ENCODE results near the gene CDIP1.

The CDIP1 gene

GRCh38 chr16:4486126-4486893, 52.3 kb downstream of the CDIP1 start:
- no peak for DNase-seq

- no peak for DNase-seq
Measured at GRCh38 chr16:4481963-4482362, 56.6 kb downstream of the CDIP1 start.

GRCh38 chr16:4481526-4481925, 57.0 kb downstream of the CDIP1 start:
- DNase-seq, result no peak

- no peak for DNase-seq
Measured at GRCh38 chr16:4477966-4478365, 60.6 kb downstream of the CDIP1 start.

GRCh38 chr16:4475880-4476788, 62.4 kb downstream of the CDIP1 start, which contains the start of gene HMOX2:
Gene HMOX2 (plus strand): TSS chr16:4476398. CDS start chr16:4505525, 29,127 bp downstream.
- peak; percentile 97 for DNase-seq

GRCh38 chr16:4474192-4474961, 64.2 kb downstream of the CDIP1 start, which contains the start of gene NMRAL1:
Gene NMRAL1 (minus strand): TSS chr16:4474625. CDS start chr16:4474132, 493 bp downstream.
- peak; percentile 94 for DNase-seq

GRCh38 chr16:4472880-4473279, 65.7 kb downstream of the CDIP1 start:
- DNase-seq, result no peak

GRCh38 chr16:4471869-4472268, 66.7 kb downstream of the CDIP1 start:
- DNase-seq, result no peak

- no peak for DNase-seq
Measured at GRCh38 chr16:4468972-4469371, 69.6 kb downstream of the CDIP1 start.

GRCh38 chr16:4467916-4468315, 70.7 kb downstream of the CDIP1 start:
- DNase-seq, result no peak

GRCh38 chr16:4465977-4466779, 72.4 kb downstream of the CDIP1 start:
- DNase-seq, result peak; percentile 71

GRCh38 chr16:4463522-4464163, 74.9 kb downstream of the CDIP1 start:
- no peak for DNase-seq

GRCh38 chr16:4461250-4462085, 77.1 kb downstream of the CDIP1 start:
- DNase-seq, result no peak

GRCh38 chr16:4460936-4461249, 77.7 kb downstream of the CDIP1 start:
- no peak for DNase-seq

Measured in stimulated activated CD8-positive, alpha-beta memory T cell treated with anti-CD3 and anti-CD28 coated beads, Interleukin-4, amount 100 ng/mL, for 48 hours (primary cell).